HEK293 (cell line): ENCODE results near the gene PPP1CA.

Experiments used
- CTCF ChIA-PET: fragments of 350-600 bp; formaldehyde crosslinking; extraction: SDS; loops from one replicate; lab custom pipeline; 2021; ENCODE audit warnings: antibody characterized with exemption; lab: Yijun Ruan, JAX
- POLR2A ChIA-PET: fragments of 300-600 bp; formaldehyde crosslinking; extraction: SDS; loops from one replicate; lab custom pipeline; 2020; ENCODE audit warnings: antibody characterized with exemption, inconsistent platforms; lab: Yijun Ruan, JAX
- H3K27ac ChIP-seq: fragments of 200-500 bp; sonication (Bioruptor generic); 2 replicates; pipeline ENCODE4 v1.5.1; 2014; ENCODE audit warnings: low read depth, low read length, control low read depth, inconsistent platforms; ENCODE audit errors: extremely low read depth
- H3K36me3 ChIP-seq, 2 experiments: fragments of 200-500 bp in 1 of 2; sonication (Bioruptor generic) in 1 of 2; 1 replicate in 1 of 2; 2 replicates in 1 of 2; pipeline ENCODE4 v1.5.1; 2014 to 2017; ENCODE audit warnings: inconsistent platforms in 2 of 2, low read length in 2 of 2; ENCODE audit not compliant: control insufficient read depth in 2 of 2, insufficient read depth in 1 of 2
- H3K4me1 ChIP-seq: fragments of 200-500 bp; sonication (Bioruptor generic); 2 replicates; pipeline ENCODE4 v1.5.1; 2014; ENCODE audit warnings: mild to moderate bottlenecking, low read length, inconsistent platforms; ENCODE audit not compliant: control insufficient read depth, insufficient read depth
- H3K4me3 ChIP-seq: 2 replicates; pipeline ENCODE4 v1.5.1; 2011; ENCODE audit warnings: low read depth, mild to moderate bottlenecking, control low read depth, low read length, moderate library complexity
- H3K9me3 ChIP-seq: fragments of 200-500 bp; sonication (Bioruptor generic); 2 replicates; pipeline ENCODE4 v1.5.1; 2014; ENCODE audit warnings: low read depth, low read length, inconsistent platforms; ENCODE audit not compliant: control insufficient read depth, insufficient read depth
- EGR2 ChIP-seq: fragments of 450-650 bp; formaldehyde crosslinking; IDR thresholded peaks from 2 replicates; pipeline ENCODE4 v1.5.1; 2016; ENCODE audit warnings: low read depth, missing biosample characterization, missing genetic modification characterization
- FEZF1 ChIP-seq: fragments of 450-650 bp; formaldehyde crosslinking; IDR thresholded peaks from 2 replicates; pipeline ENCODE4 v1.5.1; 2016; ENCODE audit warnings: missing biosample characterization, missing genetic modification characterization
- GLIS1 ChIP-seq: fragments of 450-650 bp; formaldehyde crosslinking; IDR thresholded peaks from 2 replicates; pipeline ENCODE4 v1.5.1; 2016; ENCODE audit warnings: missing biosample characterization, missing genetic modification characterization
- KLF9 ChIP-seq: fragments of 450-650 bp; formaldehyde crosslinking; IDR thresholded peaks from 2 replicates; pipeline ENCODE4 v1.5.1; 2016; ENCODE audit warnings: missing biosample characterization, missing genetic modification characterization, low read depth
- RBAK ChIP-seq: fragments of 450-650 bp; formaldehyde crosslinking; IDR thresholded peaks from 2 replicates; pipeline ENCODE4 v1.5.1; 2016; ENCODE audit warnings: missing biosample characterization, missing genetic modification characterization
- SALL2 ChIP-seq: fragments of 450-650 bp; formaldehyde crosslinking; IDR thresholded peaks from 2 replicates; pipeline ENCODE4 v1.5.0; 2017; ENCODE audit warnings: missing biosample characterization, mild to moderate bottlenecking, missing genetic modification characterization, borderline replicate concordance
- SP2 ChIP-seq: fragments of 450-650 bp; formaldehyde crosslinking; IDR thresholded peaks from 2 replicates; pipeline ENCODE4 v1.5.1; 2016; ENCODE audit warnings: missing biosample characterization, missing genetic modification characterization
- ZFP69B ChIP-seq: fragments of 450-650 bp; formaldehyde crosslinking; IDR thresholded peaks from 2 replicates; pipeline ENCODE4 v1.5.1; 2016; ENCODE audit warnings: missing biosample characterization, missing genetic modification characterization
- ZNF155 ChIP-seq: fragments of 450-650 bp; formaldehyde crosslinking; IDR thresholded peaks from 2 replicates; pipeline ENCODE4 v1.5.1; 2016; ENCODE audit warnings: missing biosample characterization, missing genetic modification characterization
- ZNF169 ChIP-seq: fragments of 450-650 bp; formaldehyde crosslinking; IDR thresholded peaks from 2 replicates; pipeline ENCODE4 v1.5.1; 2016; ENCODE audit warnings: missing biosample characterization, missing genetic modification characterization
- ZNF391 ChIP-seq: fragments of 450-650 bp; formaldehyde crosslinking; IDR thresholded peaks from 2 replicates; pipeline ENCODE4 v1.5.1; 2016; ENCODE audit warnings: low read depth, missing biosample characterization, missing genetic modification characterization, borderline replicate concordance
- ZNF423 ChIP-seq: fragments of 450-650 bp; formaldehyde crosslinking; IDR thresholded peaks from 2 replicates; pipeline ENCODE4 v1.5.1; 2016; ENCODE audit warnings: missing biosample characterization, missing genetic modification characterization
- ZNF623 ChIP-seq: fragments of 450-650 bp; formaldehyde crosslinking; IDR thresholded peaks from 2 replicates; pipeline ENCODE4 v1.5.1; 2016; ENCODE audit warnings: missing biosample characterization, missing genetic modification characterization
- ZNF624 ChIP-seq: fragments of 450-650 bp; formaldehyde crosslinking; IDR thresholded peaks from 2 replicates; pipeline ENCODE4 v1.5.1; 2017; ENCODE audit warnings: missing biosample characterization, missing genetic modification characterization
- ZNF658 ChIP-seq: fragments of 450-650 bp; formaldehyde crosslinking; IDR thresholded peaks from 2 replicates; pipeline ENCODE4; 2016; ENCODE audit warnings: missing biosample characterization, missing genetic modification characterization
- ZNF76 ChIP-seq: fragments of 450-650 bp; formaldehyde crosslinking; IDR thresholded peaks from 2 replicates; pipeline ENCODE4; 2016; ENCODE audit warnings: low read depth, missing biosample characterization, missing genetic modification characterization, borderline replicate concordance
- TF ChIP-seq, protein P1 (sequence below): fragments of 450-650 bp; formaldehyde crosslinking; conservative IDR thresholded peaks from 2 replicates; pipeline ENCODE4 v1.5.1; 2016; ENCODE audit warnings: low read depth, missing biosample characterization, missing genetic modification characterization
- TF ChIP-seq, protein P2 (sequence below): fragments of 450-650 bp; formaldehyde crosslinking; conservative IDR thresholded peaks from 2 replicates; pipeline ENCODE4 v1.5.1; 2016; ENCODE audit warnings: low read depth, missing biosample characterization, missing genetic modification characterization
- TF ChIP-seq, protein P3 (sequence below): fragments of 450-650 bp; formaldehyde crosslinking; IDR thresholded peaks from 2 replicates; pipeline ENCODE4 v1.5.1; 2016; ENCODE audit warnings: missing biosample characterization, missing genetic modification characterization
- TF ChIP-seq, protein P4 (sequence below): fragments of 450-650 bp; formaldehyde crosslinking; IDR thresholded peaks from 2 replicates; pipeline ENCODE4 v1.5.1; 2017; ENCODE audit warnings: missing biosample characterization, missing genetic modification characterization
- TF ChIP-seq, protein P5 (sequence below): fragments of 450-650 bp; formaldehyde crosslinking; IDR thresholded peaks from 2 replicates; pipeline ENCODE4 v1.5.1; 2017; ENCODE audit warnings: missing biosample characterization, missing genetic modification characterization

PPP1CA gene

DNA sequence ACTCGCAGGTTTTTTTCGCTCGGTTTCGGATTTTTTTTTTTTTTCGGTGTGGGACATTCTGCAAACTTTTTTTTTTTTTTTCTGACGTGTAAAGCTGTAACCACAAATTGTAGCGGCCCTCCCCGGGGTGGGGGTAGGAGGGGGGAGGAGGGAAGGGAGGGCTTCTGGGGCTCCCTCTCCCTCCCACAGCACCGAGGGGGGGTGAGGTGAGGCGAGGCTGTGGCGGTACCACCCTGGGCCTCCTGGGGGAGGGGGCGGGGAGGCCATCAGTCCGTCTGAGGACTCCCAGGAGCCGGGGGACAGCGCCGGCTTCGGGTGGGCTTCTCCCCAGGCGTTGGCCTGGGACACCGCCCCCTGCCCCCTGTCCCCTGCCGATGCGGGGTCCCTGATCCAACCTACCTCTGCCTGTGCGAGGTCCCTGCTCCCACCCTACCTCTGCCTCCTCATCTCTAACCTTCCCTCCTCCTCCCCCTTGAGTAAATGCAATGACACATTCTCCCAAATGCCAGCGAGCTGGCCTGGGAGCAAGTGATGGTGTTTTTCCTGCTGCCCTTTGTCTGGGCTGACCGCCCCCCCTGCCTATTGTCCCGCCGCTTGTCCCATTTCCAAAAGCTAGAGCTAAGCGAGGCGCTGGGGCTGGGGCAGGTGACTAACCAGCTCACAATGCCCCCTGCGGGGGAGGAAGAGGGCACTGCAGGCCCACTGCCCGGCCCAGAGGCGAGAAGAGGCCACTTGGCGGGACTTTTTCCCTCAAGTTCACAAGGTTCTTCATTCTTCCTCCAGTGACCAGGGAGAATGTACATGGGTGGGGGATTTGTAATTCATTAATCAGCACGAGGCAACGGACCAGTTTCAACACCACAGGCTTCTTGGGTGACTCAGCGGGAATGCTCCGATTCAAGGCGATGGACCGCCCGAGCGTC lies 27.7 kb downstream of the PPP1CA start:
- Histone ChIP-seq H3K4me1 (peaks cover 3% of the 10 kb centered on the region; the same call in 1 of the 2 replicates), H3K4me3 (peak overlapping the region; percentile 57), H3K9me3 (no peaks in the 10 kb centered on the region), H3K36me3 (no peaks in the 10 kb centered on the region), H3K27ac (peak overlapping the region; percentile 71; the same call in 1 of the 2 replicates)
- ChIA-PET CTCF (interaction anchor here (0.7 to 30.4 kb wide), 5 partner anchors 8 to 54 kb away, joined by 3 to 898 read pairs (median 5); partner anchors contain the start of genes CLCF1, POLD4 and RAD9A), POLR2A (interaction anchor here (0.6 to 4.2 kb wide), 8 partner anchors 9 to 256 kb away, joined by 3 to 30 read pairs (median 4); partner anchors contain the start of genes POLD4 and PPP1CA)
- TF ChIP-seq, protein P1, sequence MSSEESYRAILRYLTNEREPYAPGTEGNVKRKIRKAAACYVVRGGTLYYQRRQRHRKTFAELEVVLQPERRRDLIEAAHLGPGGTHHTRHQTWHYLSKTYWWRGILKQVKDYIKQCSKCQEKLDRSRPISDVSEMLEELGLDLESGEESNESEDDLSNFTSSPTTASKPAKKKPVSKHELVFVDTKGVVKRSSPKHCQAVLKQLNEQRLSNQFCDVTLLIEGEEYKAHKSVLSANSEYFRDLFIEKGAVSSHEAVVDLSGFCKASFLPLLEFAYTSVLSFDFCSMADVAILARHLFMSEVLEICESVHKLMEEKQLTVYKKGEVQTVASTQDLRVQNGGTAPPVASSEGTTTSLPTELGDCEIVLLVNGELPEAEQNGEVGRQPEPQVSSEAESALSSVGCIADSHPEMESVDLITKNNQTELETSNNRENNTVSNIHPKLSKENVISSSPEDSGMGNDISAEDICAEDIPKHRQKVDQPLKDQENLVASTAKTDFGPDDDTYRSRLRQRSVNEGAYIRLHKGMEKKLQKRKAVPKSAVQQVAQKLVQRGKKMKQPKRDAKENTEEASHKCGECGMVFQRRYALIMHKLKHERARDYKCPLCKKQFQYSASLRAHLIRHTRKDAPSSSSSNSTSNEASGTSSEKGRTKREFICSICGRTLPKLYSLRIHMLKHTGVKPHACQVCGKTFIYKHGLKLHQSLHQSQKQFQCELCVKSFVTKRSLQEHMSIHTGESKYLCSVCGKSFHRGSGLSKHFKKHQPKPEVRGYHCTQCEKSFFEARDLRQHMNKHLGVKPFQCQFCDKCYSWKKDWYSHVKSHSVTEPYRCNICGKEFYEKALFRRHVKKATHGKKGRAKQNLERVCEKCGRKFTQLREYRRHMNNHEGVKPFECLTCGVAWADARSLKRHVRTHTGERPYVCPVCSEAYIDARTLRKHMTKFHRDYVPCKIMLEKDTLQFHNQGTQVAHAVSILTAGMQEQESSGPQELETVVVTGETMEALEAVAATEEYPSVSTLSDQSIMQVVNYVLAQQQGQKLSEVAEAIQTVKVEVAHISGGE = no peak
- TF ChIP-seq SP2 (tag by site-specific recombination) (0 out of 2 replicates have a peak, but pooled peaks have one; percentile 9), FEZF1 (tag by site-specific recombination) (no peak), ZNF423 (tag by site-specific recombination) (no peak), ZNF624 (tag by site-specific recombination) (no peak), ZNF391 (tag by site-specific recombination) (no peak), SALL2 (tag by site-specific recombination) (no peak), KLF9 (tag by site-specific recombination) (0 out of 2 replicates have a peak, but pooled peaks have one; percentile 20), ZNF169 (tag by site-specific recombination) (no peak), ZNF658 (tag by site-specific recombination) (no peak), ZFP69B (no peak), ZNF76 (tag by site-specific recombination) (no peak), ZNF155 (no peak), EGR2 (tag by site-specific recombination) (peak; percentile 16; the same call in 1 of the 2 replicates), RBAK (no peak), GLIS1 (tag by site-specific recombination) (peak; percentile 49), ZNF623 (tag by site-specific recombination) (no peak)
- TF ChIP-seq, protein P2, sequence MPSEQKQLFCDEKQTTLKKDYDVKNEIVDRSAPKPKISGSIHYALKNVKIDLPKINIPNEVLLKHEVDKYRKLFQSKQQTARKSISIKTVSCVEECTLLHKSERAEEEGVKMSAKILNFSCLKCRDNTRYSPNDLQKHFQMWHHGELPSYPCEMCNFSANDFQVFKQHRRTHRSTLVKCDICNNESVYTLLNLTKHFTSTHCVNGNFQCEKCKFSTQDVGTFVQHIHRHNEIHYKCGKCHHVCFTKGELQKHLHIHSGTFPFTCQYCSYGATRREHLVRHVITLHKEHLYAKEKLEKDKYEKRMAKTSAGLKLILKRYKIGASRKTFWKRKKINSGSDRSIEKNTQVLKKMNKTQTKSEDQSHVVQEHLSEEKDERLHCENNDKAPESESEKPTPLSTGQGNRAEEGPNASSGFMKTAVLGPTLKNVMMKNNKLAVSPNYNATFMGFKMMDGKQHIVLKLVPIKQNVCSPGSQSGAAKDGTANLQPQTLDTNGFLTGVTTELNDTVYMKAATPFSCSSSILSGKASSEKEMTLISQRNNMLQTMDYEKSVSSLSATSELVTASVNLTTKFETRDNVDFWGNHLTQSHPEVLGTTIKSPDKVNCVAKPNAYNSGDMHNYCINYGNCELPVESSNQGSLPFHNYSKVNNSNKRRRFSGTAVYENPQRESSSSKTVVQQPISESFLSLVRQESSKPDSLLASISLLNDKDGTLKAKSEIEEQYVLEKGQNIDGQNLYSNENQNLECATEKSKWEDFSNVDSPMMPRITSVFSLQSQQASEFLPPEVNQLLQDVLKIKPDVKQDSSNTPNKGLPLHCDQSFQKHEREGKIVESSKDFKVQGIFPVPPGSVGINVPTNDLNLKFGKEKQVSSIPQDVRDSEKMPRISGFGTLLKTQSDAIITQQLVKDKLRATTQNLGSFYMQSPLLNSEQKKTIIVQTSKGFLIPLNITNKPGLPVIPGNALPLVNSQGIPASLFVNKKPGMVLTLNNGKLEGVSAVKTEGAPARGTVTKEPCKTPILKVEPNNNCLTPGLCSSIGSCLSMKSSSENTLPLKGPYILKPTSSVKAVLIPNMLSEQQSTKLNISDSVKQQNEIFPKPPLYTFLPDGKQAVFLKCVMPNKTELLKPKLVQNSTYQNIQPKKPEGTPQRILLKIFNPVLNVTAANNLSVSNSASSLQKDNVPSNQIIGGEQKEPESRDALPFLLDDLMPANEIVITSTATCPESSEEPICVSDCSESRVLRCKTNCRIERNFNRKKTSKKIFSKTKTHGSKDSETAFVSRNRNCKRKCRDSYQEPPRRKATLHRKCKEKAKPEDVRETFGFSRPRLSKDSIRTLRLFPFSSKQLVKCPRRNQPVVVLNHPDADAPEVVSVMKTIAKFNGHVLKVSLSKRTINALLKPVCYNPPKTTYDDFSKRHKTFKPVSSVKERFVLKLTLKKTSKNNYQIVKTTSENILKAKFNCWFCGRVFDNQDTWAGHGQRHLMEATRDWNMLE (tag by site-specific recombination) = no peak
- TF ChIP-seq, protein P3, sequence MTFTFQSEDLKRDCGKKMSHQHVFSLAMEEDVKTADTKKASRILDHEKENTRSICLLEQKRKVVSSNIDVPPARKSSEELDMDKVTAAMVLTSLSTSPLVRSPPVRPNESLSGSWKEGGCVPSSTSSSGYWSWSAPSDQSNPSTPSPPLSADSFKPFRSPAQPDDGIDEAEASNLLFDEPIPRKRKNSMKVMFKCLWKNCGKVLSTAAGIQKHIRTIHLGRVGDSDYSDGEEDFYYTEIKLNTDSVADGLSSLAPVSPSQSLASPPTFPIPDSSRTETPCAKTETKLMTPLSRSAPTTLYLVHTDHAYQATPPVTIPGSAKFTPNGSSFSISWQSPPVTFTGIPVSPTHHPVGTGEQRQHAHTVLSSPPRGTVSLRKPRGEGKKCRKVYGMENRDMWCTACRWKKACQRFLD (tag by site-specific recombination) = no peak
- TF ChIP-seq, protein P4, sequence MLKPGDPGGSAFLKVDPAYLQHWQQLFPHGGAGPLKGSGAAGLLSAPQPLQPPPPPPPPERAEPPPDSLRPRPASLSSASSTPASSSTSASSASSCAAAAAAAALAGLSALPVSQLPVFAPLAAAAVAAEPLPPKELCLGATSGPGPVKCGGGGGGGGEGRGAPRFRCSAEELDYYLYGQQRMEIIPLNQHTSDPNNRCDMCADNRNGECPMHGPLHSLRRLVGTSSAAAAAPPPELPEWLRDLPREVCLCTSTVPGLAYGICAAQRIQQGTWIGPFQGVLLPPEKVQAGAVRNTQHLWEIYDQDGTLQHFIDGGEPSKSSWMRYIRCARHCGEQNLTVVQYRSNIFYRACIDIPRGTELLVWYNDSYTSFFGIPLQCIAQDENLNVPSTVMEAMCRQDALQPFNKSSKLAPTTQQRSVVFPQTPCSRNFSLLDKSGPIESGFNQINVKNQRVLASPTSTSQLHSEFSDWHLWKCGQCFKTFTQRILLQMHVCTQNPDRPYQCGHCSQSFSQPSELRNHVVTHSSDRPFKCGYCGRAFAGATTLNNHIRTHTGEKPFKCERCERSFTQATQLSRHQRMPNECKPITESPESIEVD = no peak
- TF ChIP-seq, protein P5, sequence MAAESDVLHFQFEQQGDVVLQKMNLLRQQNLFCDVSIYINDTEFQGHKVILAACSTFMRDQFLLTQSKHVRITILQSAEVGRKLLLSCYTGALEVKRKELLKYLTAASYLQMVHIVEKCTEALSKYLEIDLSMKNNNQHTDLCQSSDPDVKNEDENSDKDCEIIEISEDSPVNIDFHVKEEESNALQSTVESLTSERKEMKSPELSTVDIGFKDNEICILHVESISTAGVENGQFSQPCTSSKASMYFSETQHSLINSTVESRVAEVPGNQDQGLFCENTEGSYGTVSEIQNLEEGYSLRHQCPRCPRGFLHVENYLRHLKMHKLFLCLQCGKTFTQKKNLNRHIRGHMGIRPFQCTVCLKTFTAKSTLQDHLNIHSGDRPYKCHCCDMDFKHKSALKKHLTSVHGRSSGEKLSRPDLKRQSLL = no peak
